B cell (primary cell): ENCODE data around the gene HDAC10. TPM values are rescaled to one million over a fixed set of nuclear protein-coding genes. Genes with fewer than 3 reads are reported as not detected.

Experiments
- ATAC-seq: fragments of 200-7000 bp; cut with Tn5 transposase; one replicate; pipeline ENCODE4 v1.10.0; 2021; ENCODE audit warnings: low read depth, mild to moderate bottlenecking, moderate number of reproducible peaks, moderate library complexity
- CTCF ChIA-PET: fragments of 350-600 bp; sonication (Branson Sonifier 250); formaldehyde crosslinking; loops from one replicate; lab custom pipeline; 2021; ENCODE audit warnings: antibody characterized with exemption, inconsistent platforms; lab: Charles Lee
- POLR2A ChIA-PET: fragments of 350-600 bp; sonication (Branson Sonifier 250); formaldehyde crosslinking; loops from one replicate; lab custom pipeline; 2021; ENCODE audit warnings: antibody characterized with exemption; lab: Charles Lee
- DNase-seq: peaks from one replicate; pipeline ENCODE4 v3.0.0; 2013
- H2AFZ ChIP-seq: 2 replicates; pipeline ENCODE4 v1.6.1; 2012; ENCODE audit warnings: mild to moderate bottlenecking, low read depth, low read length; ENCODE audit not compliant: insufficient read depth, poor library complexity, severe bottlenecking
- H3K27ac ChIP-seq, 2 donors: 1 replicate in 1 of 2; 2 replicates in 1 of 2; pipeline ENCODE4 v1.5.1; 2012 to 2013; ENCODE audit warnings: low read length in 2 of 2, mild to moderate bottlenecking in 2 of 2, moderate library complexity in 1 of 2
- H3K27me3 ChIP-seq, 4 experiments: fragments of 200-600 bp in 1 of 4; sonication (generic) in 1 of 4; replicated peaks in 1 of 4; 1 replicate in 2 of 4; 2 replicates in 2 of 4; pipeline versions ENCODE4 v1.6.1 to v1.7.0; 2013 to 2016; ENCODE audit warnings: low read length in 3 of 4, mild to moderate bottlenecking in 2 of 4, mixed read lengths in 1 of 4, moderate library complexity in 1 of 4; ENCODE audit not compliant: insufficient read depth in 4 of 4, control insufficient read depth in 3 of 4; ENCODE audit errors: control extremely low read depth in 1 of 4
- H3K36me3 ChIP-seq, 2 experiments: replicated peaks in 1 of 2; 1 replicate in 1 of 2; 2 replicates in 1 of 2; pipeline versions ENCODE4 v1.6.1 to v1.7.1; 2013; ENCODE audit warnings: low read length in 1 of 2; ENCODE audit not compliant: insufficient read depth in 2 of 2, control insufficient read depth in 1 of 2; ENCODE audit errors: control extremely low read depth in 1 of 2, extremely low read depth in 1 of 2
- H3K4me1 ChIP-seq, 2 donors: fragments of 200-600 bp in 1 of 2; sonication (generic) in 1 of 2; 1 replicate in 1 of 2; 2 replicates in 1 of 2; pipeline versions ENCODE4 v1.5.1 to v1.6.1; 2013 to 2017; ENCODE audit warnings: low read length in 2 of 2; ENCODE audit not compliant: control insufficient read depth in 2 of 2, insufficient read depth in 2 of 2
- H3K4me2 ChIP-seq: replicated peaks from 2 replicates; pipeline ENCODE3; 2012; ENCODE audit warnings: mild to moderate bottlenecking, low read depth, low read length; ENCODE audit not compliant: poor library complexity, severe bottlenecking
- H3K4me3 ChIP-seq, 5 experiments: fragments of 200-600 bp in 1 of 5; sonication (generic) in 1 of 5; 1 replicate in 3 of 5; 2 replicates in 2 of 5; pipeline versions ENCODE4 v1.5.1 to v1.7.0; 2011 to 2016; ENCODE audit warnings: low read length in 4 of 5, mild to moderate bottlenecking in 4 of 5, low read depth in 2 of 5, control low read depth in 1 of 5, moderate library complexity in 1 of 5; ENCODE audit not compliant: insufficient read depth in 1 of 5; ENCODE audit errors: control extremely low read depth in 1 of 5, extremely low read depth in 1 of 5
- H3K79me2 ChIP-seq: fragments of 200-600 bp; sonication (generic); one replicate; pipeline ENCODE4 v1.6.0; 2016; ENCODE audit warnings: low read length; ENCODE audit not compliant: control insufficient read depth, insufficient read depth
- H3K9ac ChIP-seq: fragments of 200-600 bp; sonication (generic); 2 replicates; pipeline ENCODE4 v1.6.1; 2017; ENCODE audit warnings: mild to moderate bottlenecking, low read length, moderate library complexity
- H3K9me3 ChIP-seq, 3 donors: one replicate each; pipeline versions ENCODE4 v1.6.1 to v1.7.1; 2013; ENCODE audit warnings: low read length in 2 of 3; ENCODE audit not compliant: control insufficient read depth in 2 of 3, insufficient read depth in 1 of 3; ENCODE audit errors: control extremely low read depth in 1 of 3
- H4K20me1 ChIP-seq: 2 replicates; pipeline ENCODE4 v1.6.0; 2012; ENCODE audit warnings: mild to moderate bottlenecking, low read length; ENCODE audit not compliant: insufficient read depth, control insufficient read depth, poor library complexity, severe bottlenecking
- H3K27ac Mint-ChIP-seq: one replicate; pipeline ENCODE4 v1.8.0; 2021; ENCODE audit warnings: mixed read lengths
- H3K27me3 Mint-ChIP-seq: one replicate; pipeline ENCODE4 v1.8.0; 2021; ENCODE audit warnings: mixed read lengths
- H3K4me1 Mint-ChIP-seq: one replicate; pipeline ENCODE4 v1.8.0; 2021; ENCODE audit warnings: mixed read lengths
- H3K4me3 Mint-ChIP-seq: one replicate; pipeline ENCODE4 v1.8.0; 2021; ENCODE audit warnings: mixed read lengths
- H3K9me3 Mint-ChIP-seq: one replicate; pipeline ENCODE4 v1.8.0; 2022; ENCODE audit warnings: mixed read lengths; ENCODE audit not compliant: insufficient read depth
- CTCF ChIP-seq: fragments of 200-600 bp; IDR thresholded peaks from one replicate; pipeline ENCODE4 v1.8.0; 2022; ENCODE audit warnings: antibody characterized with exemption, mild to moderate bottlenecking
- EZH2 ChIP-seq: IDR thresholded peaks from 2 replicates; pipeline ENCODE4 v1.6.1; 2012; ENCODE audit warnings: borderline replicate concordance, low read depth, mild to moderate bottlenecking, moderate library complexity, low read length; ENCODE audit not compliant: insufficient read depth, poor library complexity, severe bottlenecking
- WGBS: methylation state at CpG from one replicate; pipeline ENCODE4 v1.1.5; 2013; ENCODE audit warnings: missing lambda C conversion rate; ENCODE audit not compliant: insufficient coverage; 5-methylcytosine and 5-hydroxymethylcytosine counted together
- intact Hi-C: fragments of 100-400 bp; cut with micrococcal nuclease; formaldehyde crosslinking; loops from one replicate; pipeline ENCODE4 v1.10.0; 2022
- polyA plus RNA-seq: library from polyadenylated mRNA; depleted of rRNA; stranded (reverse); fragments of >200 nt; gene quantifications from 2 replicates; pipeline ENCODE4 v1.2.3, GENCODE V29; 2012
- total RNA-seq, 2 donors: library from RNA; stranded (reverse); fragments of 120-200 nt in 1 of 2; gene quantifications; 1 replicate in 1 of 2; 2 replicates in 1 of 2; pipeline versions ENCODE4 v1.2.3 to v1.2.4, GENCODE V29; 2013 to 2022

Gene HDAC10
- total and polyA plus RNA-seq, 2 donors (not counting 1 experiment from before 2014, with no cell fraction given) = 136 to 187 TPM

DNA sequence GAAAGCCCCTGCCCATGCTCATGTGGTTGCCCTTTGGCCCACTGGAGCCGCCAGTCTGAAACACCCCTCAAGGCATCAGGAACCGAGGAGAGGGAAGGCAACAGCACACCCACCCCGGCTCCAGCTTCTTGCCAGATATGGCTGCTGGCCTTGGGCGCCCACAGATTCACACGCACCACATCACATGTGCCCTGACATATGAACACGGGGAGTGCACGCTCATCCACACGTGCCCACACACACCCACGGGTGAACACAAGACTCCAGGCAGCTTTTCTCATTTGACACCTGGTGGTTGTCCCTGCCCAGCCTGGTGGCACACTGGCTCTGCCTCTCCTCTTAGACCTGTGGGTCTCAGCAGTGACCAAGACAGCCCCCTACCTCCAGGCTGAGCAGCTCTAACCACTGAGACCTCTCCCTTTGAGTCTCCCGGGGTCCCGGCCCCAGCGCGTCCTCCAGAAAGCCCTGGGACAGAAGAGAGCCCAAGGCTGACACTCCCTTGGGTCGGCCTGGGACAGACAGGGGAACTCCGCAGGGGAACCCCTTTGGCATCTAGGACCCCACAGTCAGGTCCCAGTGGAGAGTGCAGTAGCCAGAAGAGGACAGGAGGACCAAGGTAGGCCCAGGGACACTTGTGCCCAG, 13.2 kb upstream of the HDAC10 start:
- Mint-ChIP-seq H3K27me3 (peaks cover 7% of the 10 kb centered on the region), H3K4me1 (peaks cover 18% of the 10 kb centered on the region), H3K4me3 (no peak overlapping the region), H3K9me3 (no peaks in the 10 kb centered on the region), H3K27ac (no peak overlapping the region)
- Histone ChIP-seq H4K20me1 (no peaks in the 10 kb centered on the region), H3K4me1 (peaks cover 24 to 29% of the 10 kb centered on the region in 2 donors), H3K27ac (no peak overlapping the region), H3K79me2 (no peaks in the 10 kb centered on the region), H3K4me2 (no peak overlapping the region), H3K9ac (no peak overlapping the region), H3K27me3 (peaks cover 0 to 35% (median 12%) of the 10 kb centered on the region in 4 experiments), H3K9me3 (no peaks in the 10 kb centered on the region), H2AFZ (no peak overlapping the region), H3K36me3 (no peaks in the 10 kb centered on the region), H3K4me3 (no peak overlapping the region)
- 88% methylated on average over 15 of the region's 15 CpGs for WGBS
- intact Hi-C loops = no loop called here
- TF ChIP-seq CTCF (no peak), EZH2 (no peak)
- ChIA-PET POLR2A (no interaction called here), CTCF (interaction anchor here (1.4 to 3.8 kb wide), 2 partner anchors 12 to 234 kb away, joined by 3 to 22 read pairs; partner anchors contain the start of gene HDAC10)
- DNase-seq (no peak), ATAC-seq (no peak)

- POLR2A ChIA-PET = no interaction called here
- H3K27me3 ChIP-seq = peaks cover 0 to 31% (median 9%) of the 10 kb centered on the region in 4 experiments
- H3K4me2 ChIP-seq = peak overlapping the region; percentile 70
- intact Hi-C loops = no loop called here
- no peak for TF ChIP-seq CTCF
- no peak for TF ChIP-seq EZH2
- H3K27ac ChIP-seq = no peak overlapping the region
- H3K9me3 ChIP-seq = no peaks in the 10 kb centered on the region
- 66% methylated on average over 7 of the region's 9 CpGs for whole genome bisulfite sequencing
- no peaks in the 10 kb centered on the region for H3K36me3 ChIP-seq
- CTCF ChIA-PET = interaction anchor here (0.7 to 3.8 kb wide), 3 partner anchors 11 to 235 kb away, joined by 3 to 22 read pairs (median 3); partner anchors contain the start of gene HDAC10
- no peaks in the 10 kb centered on the region for H4K20me1 ChIP-seq
- Mint-ChIP-seq H3K9me3 (no peaks in the 10 kb centered on the region), H3K4me3 (peak overlapping the region; percentile 74), H3K27ac (no peak overlapping the region), H3K4me1 (peaks cover 14% of the 10 kb centered on the region), H3K27me3 (peaks cover 10% of the 10 kb centered on the region)
- H3K9ac ChIP-seq = no peak overlapping the region
- no peak for ATAC-seq
- no peak overlapping the region for H3K4me3 ChIP-seq
- H3K4me1 ChIP-seq = peaks cover 21 to 24% of the 10 kb centered on the region in 2 donors
- no peak overlapping the region for H2AFZ ChIP-seq
- no peak for DNase-seq
- no peaks in the 10 kb centered on the region for H3K79me2 ChIP-seq
Observed at GRCh38 chr22:50262973-50263617, 12.0 kb upstream of the HDAC10 start.
